Measurements from ENCODE around the gene MICA.
A peak's percentile ranks its signal among the peaks of the same experiment; 100 is the strongest.
"Not testable (repeated sequence)": the region's sequence is repeated elsewhere in the genome, so short reads cannot be mapped to it uniquely, and the experiment has no call there.

The MICA gene

GRCh38 chr6:31399589-31400466 lies 3.6 kb upstream of the MICA start:
- Histone ChIP-seq H3K27me3 (no peaks in the 10 kb centered on the region), H3K4me1 (ENCODE audit: control insufficient read depth in 1 of 2, insufficient read depth in 1 of 2, low read depth in 1 of 2, low read length in 1 of 2) (peaks cover 58 to 64% of the 10 kb centered on the region in 2 experiments)
- TF ChIP-seq CTCF (IDR thresholded peaks at IDR 0.05) = peak; percentile 87

GRCh38 chr6:31400467-31401289 lies 2.7 kb upstream of the MICA start:
- no peak for TF ChIP-seq CTCF (IDR thresholded peaks at IDR 0.05)
- H3K4me3 ChIP-seq (ENCODE audit: low read depth in 1 of 2, low read length in 1 of 2) = peak overlapping the region; percentile 73 to 78
- H3K27me3 ChIP-seq = no peaks in the 10 kb centered on the region
- H3K27ac ChIP-seq = peak overlapping the region; percentile 94
- peaks cover 58 to 64% of the 10 kb centered on the region in 2 experiments for H3K4me1 ChIP-seq (ENCODE audit: control insufficient read depth in 1 of 2, insufficient read depth in 1 of 2, low read depth in 1 of 2, low read length in 1 of 2)
- H3K9me3 ChIP-seq = no peaks in the 10 kb centered on the region
- no peaks in the 10 kb centered on the region for H3K36me3 ChIP-seq

More at GRCh38 chr6:31399589-31400466, 3.6 kb upstream of the MICA start:
- peak overlapping the region; percentile 73 to 78 for H3K4me3 ChIP-seq (ENCODE audit: low read depth in 1 of 2, low read length in 1 of 2)
- H3K9me3 ChIP-seq = no peaks in the 10 kb centered on the region
- H3K27ac ChIP-seq = peak overlapping the region; percentile 94
- H3K36me3 ChIP-seq = no peaks in the 10 kb centered on the region

GRCh38 chr6:31401403-31401802 lies 2.0 kb upstream of the MICA start:
- peak overlapping the region; percentile 94 for H3K27ac ChIP-seq
- no peak for TF ChIP-seq CTCF (IDR thresholded peaks at IDR 0.05)
- H3K9me3 ChIP-seq = no peaks in the 10 kb centered on the region
- peaks cover 58 to 64% of the 10 kb centered on the region in 2 experiments for H3K4me1 ChIP-seq (ENCODE audit: control insufficient read depth in 1 of 2, insufficient read depth in 1 of 2, low read depth in 1 of 2, low read length in 1 of 2)
- H3K36me3 ChIP-seq = no peaks in the 10 kb centered on the region
- H3K4me3 ChIP-seq (ENCODE audit: low read depth in 1 of 2, low read length in 1 of 2) = peak overlapping the region in 1 of 2 experiments; percentile 78
- no peaks in the 10 kb centered on the region for H3K27me3 ChIP-seq

- TF ChIP-seq CTCF (IDR thresholded peaks at IDR 0.05) = no peak
- no peaks in the 10 kb centered on the region for H3K9me3 ChIP-seq
- H3K36me3 ChIP-seq = no peaks in the 10 kb centered on the region
- H3K4me3 ChIP-seq (ENCODE audit: low read depth in 1 of 2, low read length in 1 of 2) = peak overlapping the region; percentile 78 to 79
- H3K27ac ChIP-seq = peak overlapping the region; percentile 76
- H3K4me1 ChIP-seq (ENCODE audit: control insufficient read depth in 1 of 2, insufficient read depth in 1 of 2, low read depth in 1 of 2, low read length in 1 of 2) = peaks cover 52 to 55% of the 10 kb centered on the region in 2 experiments
- no peaks in the 10 kb centered on the region for H3K27me3 ChIP-seq
These were observed 792 bp upstream of the MICA start for GRCh38 chr6:31402324-31403282.

- not testable (repeated sequence) for H3K9me3 ChIP-seq, H3K27me3 ChIP-seq, H3K36me3 ChIP-seq
- H3K27ac ChIP-seq = peak overlapping the region; percentile 76
- peaks cover 41 to 43% of the 10 kb centered on the region in 2 experiments for H3K4me1 ChIP-seq (ENCODE audit: control insufficient read depth in 1 of 2, insufficient read depth in 1 of 2, low read depth in 1 of 2, low read length in 1 of 2)
- peak overlapping the region; percentile 70 to 79 for H3K4me3 ChIP-seq (ENCODE audit: low read depth in 1 of 2, low read length in 1 of 2)
These were observed 618 bp downstream of the MICA start for GRCh38 chr6:31404061-31404364.

Data from neutrophil (primary cell).